HG03342 (cell line): ENCODE measurements around the gene SMIM44.
A peak's percentile ranks its signal among the peaks of the same experiment; 100 is the strongest.

Source experiments
- ATAC-seq: cut with Tn5 transposase; IDR thresholded peaks from one replicate; pipeline ENCODE4 v1.9.1; 2021; ENCODE audit warnings: mild to moderate bottlenecking, moderate library complexity; ENCODE audit not compliant: unreplicated experiment

The SMIM44 gene

DNA sequence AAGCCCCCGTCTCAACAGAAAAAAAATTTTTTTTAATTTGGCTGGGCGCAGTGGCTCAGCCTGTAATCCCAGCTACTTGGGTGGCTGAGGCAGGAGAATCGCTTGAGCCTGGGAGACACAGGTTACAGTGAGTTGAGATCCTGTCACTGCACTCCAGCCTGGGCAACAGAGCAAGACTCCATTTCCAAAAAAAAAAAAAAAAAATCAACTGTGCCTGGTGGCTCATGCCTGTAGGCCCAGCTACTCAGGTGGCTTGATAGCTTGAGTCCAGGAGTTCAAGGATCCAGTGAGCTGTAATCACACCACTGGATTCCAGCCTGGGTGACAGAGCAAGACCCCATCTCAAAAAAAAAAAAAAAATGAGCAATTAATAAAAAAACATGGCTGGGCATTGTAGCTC is 18.5 kb upstream of the SMIM44 start:
- ATAC-seq = no peak

DNA sequence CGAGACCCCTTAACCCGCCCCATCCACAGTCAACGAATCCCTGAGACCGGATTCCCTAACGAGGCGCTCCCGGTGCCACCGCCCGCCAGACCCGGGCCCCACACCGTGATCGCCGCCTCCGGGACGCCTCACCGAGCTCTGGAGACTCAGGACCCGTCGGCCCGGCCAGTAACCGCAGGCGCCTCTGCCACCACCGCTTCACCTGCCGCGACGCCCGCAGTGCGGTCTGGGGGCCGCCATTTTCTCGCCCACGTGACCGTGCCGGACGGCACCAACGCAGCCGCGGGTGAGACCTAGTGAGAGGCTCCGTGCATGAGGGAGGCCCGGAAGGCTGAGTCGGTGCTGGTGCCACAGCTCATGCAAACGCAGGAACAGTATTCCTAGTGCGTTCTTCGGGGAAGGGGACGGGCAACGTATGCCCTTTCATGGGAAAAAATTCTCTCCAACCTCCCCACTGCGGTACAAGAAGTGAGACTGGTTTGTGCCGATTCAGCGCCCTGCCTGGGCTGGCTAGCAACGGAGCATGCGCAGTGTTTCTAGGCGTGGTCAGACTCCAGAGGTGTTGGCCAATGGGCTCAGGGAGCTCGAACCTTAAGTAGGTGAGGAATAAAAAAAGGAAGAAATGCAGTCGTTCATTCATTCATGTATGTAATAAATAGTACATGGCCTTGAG is 17.3 kb upstream of the SMIM44 start, which contains the start of gene DOHH:
TSS of gene DOHH (minus strand) at position 246 of the 673 bp plus-strand sequence. CDS start 3,860 bp downstream, outside the sequence.
- peak; percentile 74 for ATAC-seq

DNA sequence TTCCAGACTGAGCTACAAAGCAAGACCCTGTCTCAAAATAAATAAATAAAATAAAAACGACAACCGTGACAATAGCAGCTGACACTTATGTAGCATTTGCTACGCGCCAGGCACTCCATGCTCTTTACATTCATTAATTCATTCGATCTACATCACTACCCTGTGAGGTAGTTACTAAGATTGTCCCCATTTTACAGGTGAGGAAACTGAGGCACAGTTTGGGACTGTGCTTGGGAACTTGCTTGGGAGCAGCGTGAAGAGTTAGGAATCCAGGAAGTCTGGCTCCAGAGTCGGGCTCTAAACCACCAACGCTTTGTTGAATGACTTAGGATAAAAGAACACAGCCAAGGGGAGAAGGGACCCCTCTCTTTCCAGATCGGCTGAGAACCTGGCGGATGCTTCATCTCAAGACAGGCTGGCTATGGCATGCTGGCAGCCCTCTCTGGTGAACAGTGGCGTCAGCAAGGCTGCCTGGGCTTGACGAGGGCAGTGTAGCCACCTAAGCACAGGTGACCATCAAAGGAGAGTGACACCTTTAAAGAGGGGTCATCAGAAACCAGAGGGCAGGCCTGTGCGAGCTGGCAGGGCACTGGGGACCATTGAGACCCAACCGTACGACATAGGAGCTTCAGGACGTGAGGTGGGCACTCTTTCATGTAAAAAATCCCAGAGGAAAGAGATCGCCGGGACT is 16.6 kb upstream of the SMIM44 start:
- ATAC-seq = no peak

DNA sequence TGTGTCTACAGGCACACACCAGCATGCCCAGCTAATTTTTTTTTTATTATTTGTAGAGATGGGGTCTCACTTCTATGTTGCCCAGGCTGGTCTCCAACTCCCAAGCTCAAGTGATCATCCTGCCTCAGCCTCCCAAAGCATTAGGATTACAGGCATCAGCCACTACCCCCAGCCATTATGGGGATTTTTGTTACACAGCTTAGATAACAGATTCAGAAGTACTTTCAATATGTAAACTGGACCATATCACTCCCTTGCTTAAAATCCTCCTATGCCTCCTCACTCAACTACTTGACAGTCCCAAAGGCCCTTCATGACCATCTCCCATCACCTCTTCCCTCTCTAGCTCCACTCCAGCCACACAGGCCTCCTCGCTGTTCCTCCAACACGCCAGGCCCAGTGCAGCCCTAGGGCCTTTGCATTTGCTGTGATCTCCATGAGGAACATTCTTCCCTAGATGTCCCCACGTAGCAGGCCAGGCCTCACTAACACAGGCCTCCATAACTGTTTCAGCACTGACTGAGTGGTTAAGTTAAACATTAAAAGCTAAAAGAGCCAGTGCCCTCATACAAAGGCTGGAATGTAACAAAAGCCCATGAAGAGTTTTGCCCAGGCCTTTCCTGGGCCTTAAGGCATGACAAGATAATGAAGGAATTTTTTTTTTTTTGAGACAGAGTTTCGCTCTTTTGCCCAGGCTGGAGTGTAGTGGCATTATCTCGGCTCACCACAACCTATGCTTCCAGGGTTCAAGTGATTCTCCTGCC is 14.7 kb upstream of the SMIM44 start:
- ATAC-seq = no peak

DNA sequence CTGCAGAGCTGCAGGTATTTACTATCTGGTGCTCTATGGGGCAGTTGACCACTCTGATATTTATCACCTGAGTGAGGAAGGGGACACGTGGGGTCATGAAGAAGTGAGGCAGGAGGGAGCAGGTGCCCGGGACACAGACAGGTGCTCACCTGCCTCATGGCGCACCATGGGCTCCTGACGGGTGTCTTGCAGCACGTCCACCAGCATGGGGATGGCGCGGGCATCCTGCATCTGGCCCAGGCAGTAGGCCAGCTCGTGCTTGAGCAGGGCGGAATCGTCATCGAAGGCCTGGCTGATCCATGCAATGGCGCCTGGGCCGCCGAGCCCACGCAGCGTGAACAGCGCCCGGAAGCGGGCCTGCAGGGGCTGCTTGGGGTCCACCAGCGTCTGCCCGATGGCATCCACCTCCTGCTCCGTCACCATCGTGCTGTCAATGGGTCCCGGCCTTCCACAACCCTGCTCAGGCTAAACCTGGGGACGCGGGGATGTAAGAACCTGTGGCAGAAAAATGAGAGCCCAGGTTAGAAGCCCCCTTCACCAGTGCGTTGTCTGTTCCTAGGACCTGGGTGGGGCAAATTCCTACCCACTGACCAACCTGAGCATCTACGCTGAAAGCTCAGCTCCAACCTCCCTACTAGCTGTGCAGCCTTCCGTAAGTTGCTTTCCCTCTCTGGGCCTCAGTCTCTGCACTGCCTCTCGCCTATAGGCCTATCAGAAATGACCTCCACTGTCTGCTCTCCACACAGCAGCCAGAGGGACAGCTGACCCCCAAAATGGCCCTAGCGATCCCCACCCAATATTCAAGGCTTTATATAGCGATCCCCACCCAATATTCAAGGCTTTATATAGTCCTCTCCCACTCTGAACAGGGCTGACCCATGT is 13.4 kb upstream of the SMIM44 start:
- ATAC-seq = no peak

DNA sequence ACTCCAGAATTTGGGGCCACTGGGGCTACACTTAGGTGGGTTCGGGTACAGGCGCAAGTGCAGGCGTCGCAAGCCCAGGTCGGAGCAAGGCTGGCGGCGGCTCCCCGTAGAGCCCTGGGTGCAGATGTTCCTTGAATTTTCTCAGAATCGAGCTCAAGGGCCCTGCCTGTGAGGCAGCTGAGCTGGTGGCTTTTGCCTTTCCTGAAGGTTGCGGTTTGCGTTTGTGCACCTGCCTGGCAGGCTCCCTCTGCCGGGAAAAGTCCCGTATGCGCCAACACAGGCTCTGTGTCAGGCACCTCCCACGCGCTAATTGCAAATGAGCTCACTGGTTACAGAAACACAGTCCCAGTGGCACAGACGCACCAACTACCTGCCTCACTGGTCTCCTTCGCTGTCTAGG is 11.3 kb upstream of the SMIM44 start:
- no peak for ATAC-seq

DNA sequence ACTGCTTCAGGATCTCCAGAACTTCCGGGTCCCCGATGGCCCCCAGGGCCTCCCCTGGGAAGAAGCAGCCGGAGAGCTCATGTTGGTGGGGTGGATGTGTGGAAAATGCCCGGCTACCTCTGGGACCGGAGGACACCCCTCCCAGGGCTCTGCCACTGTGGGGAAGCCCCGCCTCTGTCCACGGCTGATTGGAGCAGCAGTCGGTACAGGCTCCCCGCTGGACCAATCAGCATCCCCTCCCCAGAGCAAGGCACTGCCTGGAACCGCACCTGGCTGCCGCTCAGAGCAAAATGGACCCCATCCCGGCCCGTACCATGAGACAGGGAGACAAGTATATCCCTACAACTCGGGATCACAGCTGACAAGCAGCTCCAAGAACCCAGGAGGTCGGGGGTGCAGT is 10.8 kb upstream of the SMIM44 start:
- ATAC-seq = no peak

DNA sequence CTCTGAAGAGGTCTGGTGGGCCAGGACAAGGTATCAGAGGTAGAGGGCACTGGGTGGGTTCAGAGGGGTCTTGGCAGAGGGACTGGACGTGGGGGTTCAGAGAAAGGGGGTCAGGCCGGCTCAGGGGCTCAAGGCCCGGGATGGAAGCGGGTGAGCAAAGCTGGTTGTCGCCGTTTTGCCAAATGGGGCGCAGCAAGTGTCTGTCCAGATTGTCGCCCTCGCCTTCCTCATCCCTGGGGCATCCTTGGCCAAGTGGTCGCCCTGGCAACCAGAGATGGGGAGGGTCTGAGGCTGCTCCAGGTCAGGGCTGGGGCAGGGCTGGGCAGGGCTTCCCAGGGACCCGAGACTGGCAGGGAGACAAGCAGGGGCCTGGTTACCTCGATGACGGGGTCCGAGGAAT is 10.4 kb upstream of the SMIM44 start:
- ATAC-seq = no peak

DNA sequence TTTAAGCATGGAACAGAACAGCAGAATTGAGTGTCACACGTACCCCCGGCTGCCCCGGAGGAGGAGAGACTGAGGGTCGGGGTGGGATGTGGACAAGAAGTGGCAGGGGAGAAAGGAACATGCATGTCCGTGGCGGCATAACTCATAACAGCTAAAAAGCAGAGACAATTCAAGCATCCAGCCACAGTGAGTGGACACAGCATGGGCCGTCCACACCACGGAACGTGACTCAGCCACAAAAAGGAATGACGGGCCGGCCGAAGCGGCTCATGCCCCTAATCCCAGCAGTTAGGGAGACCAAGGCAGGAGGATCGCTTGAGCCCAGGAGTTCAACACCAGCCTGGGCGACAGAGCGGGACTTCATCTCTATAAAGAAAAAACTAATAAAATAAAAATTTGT is 9.7 kb upstream of the SMIM44 start:
- ATAC-seq = no peak

DNA sequence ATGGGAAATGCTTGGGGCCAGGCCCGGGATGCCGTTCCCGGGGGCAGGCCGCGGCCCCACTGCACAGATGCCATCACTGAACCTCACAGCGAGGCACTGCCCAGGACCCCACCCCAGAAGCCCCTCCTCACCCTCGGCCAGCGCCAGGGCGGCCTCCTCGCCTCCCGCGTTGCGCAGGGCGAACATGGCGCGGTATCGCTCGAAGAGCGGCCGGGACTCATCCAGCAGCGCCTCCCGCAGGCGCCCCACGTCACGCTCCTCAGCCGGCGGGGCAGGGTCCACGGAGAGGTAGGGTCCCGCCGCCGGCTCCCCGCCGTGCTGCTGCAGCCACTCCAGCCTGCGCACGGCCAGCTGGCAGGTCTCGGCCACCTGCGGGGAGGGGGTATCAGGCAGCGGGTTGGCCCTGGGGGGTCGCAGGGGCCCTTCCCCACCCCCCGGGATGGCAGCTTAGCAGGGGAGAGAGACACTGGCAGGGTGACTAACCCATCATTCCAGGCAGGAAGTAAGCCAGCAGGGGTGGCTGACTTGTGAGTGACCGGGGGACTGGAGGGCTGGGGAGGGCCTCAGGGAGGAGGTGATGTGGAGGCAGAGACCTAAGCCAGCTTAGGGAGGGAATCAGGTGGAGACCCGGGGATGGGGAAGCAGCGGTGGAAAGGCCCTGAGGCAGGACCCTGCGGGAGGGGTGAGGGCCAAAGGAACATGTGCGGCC is 9.0 kb upstream of the SMIM44 start:
- no peak for ATAC-seq

DNA sequence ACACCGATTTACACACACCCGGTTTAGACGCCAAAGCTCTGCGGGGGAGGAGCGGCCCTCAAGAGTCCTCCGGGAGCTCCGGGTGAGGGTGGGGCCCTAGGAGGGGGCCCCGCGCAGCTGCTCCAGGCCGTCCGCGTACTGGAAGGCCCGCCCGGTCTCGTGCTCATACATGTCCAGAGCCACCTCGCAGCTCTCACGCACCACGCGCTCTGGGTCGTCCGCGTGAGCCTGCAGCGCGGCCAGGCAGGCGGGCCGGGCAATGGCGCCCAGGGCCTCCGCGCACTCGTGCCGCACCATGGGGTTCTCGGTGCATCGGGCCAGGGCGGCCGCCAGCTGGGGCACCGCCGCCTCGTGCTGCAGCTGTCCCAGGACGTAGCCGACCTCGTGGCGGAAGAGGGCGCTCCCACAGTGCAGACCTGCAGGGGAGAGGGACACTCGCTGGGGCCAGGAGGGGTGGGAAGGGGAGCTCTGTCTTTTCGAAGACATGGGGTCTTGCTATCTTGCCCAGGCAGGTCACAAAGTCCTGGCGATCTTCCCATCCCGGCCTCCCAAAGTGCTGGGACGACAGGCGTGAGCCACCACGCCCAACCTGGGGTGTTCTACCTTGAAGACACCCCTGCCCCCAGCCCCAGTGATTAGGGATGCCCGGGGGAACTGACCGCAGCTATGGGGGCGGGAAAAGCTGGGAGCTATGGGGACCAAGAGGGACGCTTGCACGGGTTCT is 8.3 kb upstream of the SMIM44 start:
- no peak for ATAC-seq

DNA sequence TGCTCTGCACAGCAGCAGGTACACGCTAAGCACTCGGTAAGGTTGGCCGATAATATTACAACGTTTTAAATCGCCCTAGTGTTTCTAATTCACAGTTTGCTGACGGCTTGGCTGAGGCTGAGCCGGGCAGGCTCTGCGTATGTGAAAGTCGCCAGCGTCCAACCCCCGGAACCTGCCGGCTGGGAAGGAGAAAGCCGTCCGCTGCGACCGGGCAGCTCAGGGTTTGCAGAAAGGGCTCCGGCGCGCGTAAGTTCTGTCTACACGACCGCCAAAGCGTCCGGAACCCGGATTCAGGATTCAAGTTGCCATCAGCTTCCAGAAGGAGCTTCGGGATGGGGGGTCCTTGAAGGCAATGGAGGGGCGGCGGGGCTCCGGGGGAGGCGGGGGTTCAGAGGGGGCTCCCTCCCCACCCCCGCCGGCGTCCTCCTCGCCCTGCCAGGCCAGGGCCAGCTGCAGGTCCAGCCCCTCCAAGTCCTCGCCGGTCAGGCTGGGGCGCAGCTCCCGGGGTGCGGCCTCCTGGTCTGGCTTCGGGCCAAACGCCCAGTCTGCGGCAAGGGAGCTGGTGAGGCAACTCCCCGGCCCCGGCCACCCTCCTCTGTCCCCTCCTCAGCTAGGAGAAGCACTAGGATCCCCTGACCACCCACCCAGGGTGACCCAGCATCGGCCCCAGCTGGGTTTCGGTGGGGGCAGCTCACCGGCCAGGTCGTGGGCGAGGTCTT is 575 bp downstream of the SMIM44 start:
- no peak for ATAC-seq

DNA sequence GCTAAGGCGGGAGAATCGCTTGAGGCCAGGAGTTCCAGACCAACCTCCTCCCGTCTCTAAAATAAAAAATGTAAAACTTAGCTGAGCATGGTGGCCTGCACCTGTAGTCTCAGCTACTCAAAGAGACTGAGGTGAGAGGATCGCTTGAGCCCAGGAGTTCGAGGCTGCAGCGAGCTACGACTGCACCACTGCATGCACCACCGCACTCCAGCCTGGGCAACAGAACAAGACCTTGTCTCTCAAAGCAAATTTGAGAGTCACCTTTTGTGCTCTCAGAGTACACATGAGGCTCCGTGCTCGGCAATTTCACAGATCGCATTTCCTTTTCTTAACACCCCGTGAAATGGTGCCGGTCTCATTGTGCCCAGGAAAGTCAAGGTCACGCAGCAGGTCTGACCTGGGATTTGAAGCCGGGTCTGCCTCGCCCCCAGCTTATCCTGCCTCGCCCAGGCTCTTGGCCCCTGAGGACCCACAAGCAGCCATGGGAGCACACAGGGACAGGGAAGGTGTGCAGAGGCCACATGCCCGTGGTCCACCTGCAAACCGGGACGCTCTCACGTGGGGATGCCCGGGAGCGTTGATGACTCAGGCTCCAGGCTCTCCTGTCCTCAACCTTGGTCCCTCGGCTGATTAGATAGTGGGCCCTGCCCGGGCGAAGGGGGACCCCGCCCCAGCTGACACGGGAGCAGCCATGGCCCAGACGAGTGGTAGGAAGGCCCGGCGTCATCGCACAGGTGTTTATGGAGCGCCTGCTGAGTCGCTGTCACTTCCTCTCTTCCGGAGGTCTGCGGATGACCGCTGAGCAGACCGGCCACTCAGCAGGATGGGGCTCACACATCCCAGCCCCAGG is 1.8 kb downstream of the SMIM44 start:
- no peak for ATAC-seq

DNA sequence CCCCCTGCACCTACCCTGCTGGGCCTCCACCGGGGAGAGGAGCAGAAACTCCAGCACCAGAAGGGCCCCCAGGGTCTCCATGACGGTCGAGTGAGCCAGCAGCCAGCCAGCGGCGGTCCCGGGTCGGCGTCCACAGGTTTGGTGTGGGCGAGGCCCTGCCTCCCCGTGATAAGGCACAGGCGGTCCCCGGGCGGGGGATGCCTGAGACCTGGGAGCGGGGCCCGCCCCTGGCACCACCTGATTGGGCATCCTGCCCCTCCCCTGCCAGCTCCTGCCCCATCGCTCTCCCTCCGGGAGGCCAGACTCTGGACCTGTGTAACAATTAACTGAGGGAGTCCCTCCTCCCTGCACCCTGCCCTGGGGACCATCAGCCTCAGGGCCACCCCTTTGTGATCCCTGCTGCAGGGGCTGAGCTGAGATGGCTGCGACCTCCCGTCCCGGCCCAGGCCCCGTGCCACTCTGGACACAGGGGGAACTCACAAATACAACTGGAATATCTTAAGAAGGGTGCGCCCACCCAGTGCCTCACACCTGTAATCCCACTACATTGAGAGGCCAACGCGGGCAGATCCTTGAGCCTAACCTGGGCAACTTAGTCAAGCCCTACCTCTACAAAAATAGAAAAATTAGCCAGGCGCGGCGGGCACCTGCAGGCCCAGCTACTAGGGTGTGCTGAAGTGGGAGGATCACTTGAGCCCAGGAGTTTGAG is 2.7 kb downstream of the SMIM44 start, which contains the start of gene SMIM24:
TSS of gene SMIM24 (minus strand) at position 143 of the 709 bp plus-strand sequence. CDS start at position 81, 62 bp downstream.
- ATAC-seq = no peak

DNA sequence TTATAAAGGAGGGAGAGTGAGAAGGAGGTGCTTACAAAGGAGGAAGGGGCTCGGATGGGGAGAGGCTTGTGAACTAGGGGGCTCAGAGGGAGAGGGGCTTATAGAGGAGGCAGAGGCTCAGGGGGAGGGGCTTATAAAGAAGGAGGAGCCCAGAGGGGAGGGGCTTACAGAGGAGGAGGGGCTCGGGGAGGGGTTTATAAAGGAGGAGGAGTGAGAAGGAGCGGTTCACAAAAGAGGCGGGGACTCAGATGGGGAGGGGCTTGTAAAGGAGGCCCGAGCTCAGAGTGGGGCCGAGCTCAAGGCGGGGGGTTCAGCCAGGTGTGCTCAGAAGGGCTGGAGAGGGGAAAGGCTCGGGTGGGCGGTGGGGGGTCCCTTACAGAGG is 3.4 kb downstream of the SMIM44 start:
- ATAC-seq = no peak

DNA sequence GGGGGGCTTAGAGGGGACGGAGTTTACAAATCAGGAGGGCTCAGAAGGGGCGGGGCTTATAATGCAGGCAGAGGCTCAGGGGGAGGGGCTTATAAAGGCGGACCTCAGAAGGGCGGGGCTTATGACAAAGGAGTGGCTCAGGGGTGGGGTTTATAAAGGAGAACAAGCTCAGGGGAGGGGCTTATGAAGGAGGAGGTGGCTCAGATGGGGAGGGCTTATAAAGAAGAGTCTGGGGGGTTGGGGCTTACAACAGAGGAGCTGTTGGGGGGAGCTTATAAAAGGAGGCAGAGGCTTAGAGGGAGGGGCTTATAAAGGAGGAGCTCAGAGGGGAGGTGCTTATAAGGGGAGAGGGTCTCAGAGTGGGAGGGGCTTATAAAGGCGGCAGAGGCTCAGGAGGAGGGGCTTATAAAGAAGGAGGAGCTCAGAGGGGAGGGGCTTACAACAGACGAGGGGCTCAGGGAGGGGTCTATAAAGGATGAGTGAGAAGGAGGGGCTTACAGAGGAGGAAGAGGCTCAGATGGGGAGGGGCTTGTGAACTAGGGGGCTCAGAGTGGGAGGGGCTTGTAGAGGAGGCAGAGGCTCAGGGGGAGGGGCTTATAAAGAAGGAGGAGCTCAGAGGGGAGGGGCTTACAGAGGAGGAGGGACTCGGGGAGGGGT is 3.9 kb downstream of the SMIM44 start:
- no peak for ATAC-seq
